GM21526 (cell line): ENCODE data around the gene SPSB2.
"Not testable (repeated sequence)": the region's sequence is repeated elsewhere in the genome, so short reads cannot be mapped to it uniquely, and the experiment has no call there.

Experiments
- ATAC-seq: cut with Tn5 transposase; IDR thresholded peaks from one replicate; pipeline ENCODE4 v1.9.1; 2021; ENCODE audit warnings: moderate library complexity; ENCODE audit not compliant: unreplicated experiment, low FRiP score

Gene SPSB2

GRCh38 chr12:6903722-6904121 lies 30.6 kb upstream of the SPSB2 start:
- ATAC-seq = no peak

GRCh38 chr12:6902448-6902847 lies 29.3 kb upstream of the SPSB2 start:
- no peak for ATAC-seq

GRCh38 chr12:6899837-6900519 lies 26.9 kb upstream of the SPSB2 start:
- no peak for ATAC-seq

- no peak for ATAC-seq
These were observed 26.3 kb upstream of the SPSB2 start for GRCh38 chr12:6899427-6899826.

GRCh38 chr12:6896846-6897435 lies 23.8 kb upstream of the SPSB2 start:
- ATAC-seq = no peak

- ATAC-seq = no peak
These were observed 21.2 kb upstream of the SPSB2 start for GRCh38 chr12:6894321-6894720.

GRCh38 chr12:6892683-6893082 lies 19.6 kb upstream of the SPSB2 start:
- ATAC-seq = not testable (repeated sequence)

GRCh38 chr12:6891646-6892001 lies 18.5 kb upstream of the SPSB2 start:
- ATAC-seq = no peak

GRCh38 chr12:6890789-6891645 lies 17.9 kb upstream of the SPSB2 start:
- peak; percentile 88 for ATAC-seq

GRCh38 chr12:6889775-6890573 lies 16.9 kb upstream of the SPSB2 start:
- ATAC-seq = not testable (repeated sequence)

- ATAC-seq = not testable (repeated sequence)
These were observed 15.7 kb upstream of the SPSB2 start for GRCh38 chr12:6888794-6889193.

GRCh38 chr12:6888360-6888759 lies 15.3 kb upstream of the SPSB2 start:
- ATAC-seq = no peak

- no peak for ATAC-seq
These were observed 14.4 kb upstream of the SPSB2 start for GRCh38 chr12:6887460-6887859.

GRCh38 chr12:6886206-6886999 lies 13.3 kb upstream of the SPSB2 start:
- not testable (repeated sequence) for ATAC-seq

GRCh38 chr12:6884539-6884938 lies 11.4 kb upstream of the SPSB2 start:
- ATAC-seq = no peak

- no peak for ATAC-seq
These were observed 10.6 kb upstream of the SPSB2 start for GRCh38 chr12:6883683-6884082.

- ATAC-seq = no peak
These were observed 10.1 kb upstream of the SPSB2 start for GRCh38 chr12:6883252-6883651.

GRCh38 chr12:6879824-6880223 lies 6.7 kb upstream of the SPSB2 start:
- ATAC-seq = not testable (repeated sequence)

- not testable (repeated sequence) for ATAC-seq
These were observed 889 bp upstream of the SPSB2 start for GRCh38 chr12:6874015-6874368.
